Esophagus (tissue), 2 donors: ENCODE results near the gene FKRP. TPM values are rescaled to one million over a fixed set of nuclear protein-coding genes. Genes with fewer than 3 reads are reported as not detected.

Experiments used
- H3K27ac ChIP-seq, 2 donors: one replicate each; pipeline ENCODE4 v1.5.1; 2013; ENCODE audit warnings: low read depth in 2 of 2, mild to moderate bottlenecking in 2 of 2, inconsistent platforms in 1 of 2, low read length in 1 of 2, moderate library complexity in 1 of 2
- H3K27me3 ChIP-seq, 2 donors: one replicate each; pipeline ENCODE4 v1.6.1; 2013; ENCODE audit warnings: low read length in 2 of 2, control low read depth in 1 of 2, mild to moderate bottlenecking in 1 of 2; ENCODE audit not compliant: insufficient read depth in 2 of 2, control insufficient read depth in 1 of 2
- H3K36me3 ChIP-seq, 2 donors: one replicate each; pipeline ENCODE4 v1.6.1; 2013; ENCODE audit warnings: low read length in 1 of 2; ENCODE audit not compliant: control insufficient read depth in 2 of 2, insufficient read depth in 2 of 2
- H3K4me1 ChIP-seq, 2 donors: one replicate each; pipeline ENCODE4 v1.6.1; 2013; ENCODE audit warnings: low read length in 1 of 2; ENCODE audit not compliant: control insufficient read depth in 2 of 2, insufficient read depth in 2 of 2
- H3K4me3 ChIP-seq, 2 donors: one replicate each; pipeline ENCODE4 v1.5.1; 2013; ENCODE audit warnings: low read length in 2 of 2, mild to moderate bottlenecking in 2 of 2, low read depth in 1 of 2, moderate library complexity in 1 of 2
- H3K9me3 ChIP-seq, 2 donors: one replicate each; pipeline ENCODE4 v1.6.1; 2013; ENCODE audit warnings: mild to moderate bottlenecking in 2 of 2, low read depth in 1 of 2, low read length in 1 of 2, moderate library complexity in 1 of 2; ENCODE audit not compliant: control insufficient read depth in 2 of 2, insufficient read depth in 1 of 2
- WGBS, 2 donors: extraction: QIAGEN DNeasy Blood & Tissue Kit; methylation state at CpG; one replicate each; pipeline ENCODE4 v1.1.7; 2013; 5-methylcytosine and 5-hydroxymethylcytosine counted together
- polyA plus RNA-seq, 2 donors: library from polyadenylated mRNA; stranded (reverse); fragments of 200-250 nt; gene quantifications; one replicate each; pipeline ENCODE4 v1.2.3, GENCODE V29; 2013
- donor health status: healthy with polysubstance abuse.
- donor health status: Bipolar disorder and iron deficiency.

FKRP gene
- polyA plus RNA-seq, 2 donors, result 7.1 to 10.1 TPM

DNA sequence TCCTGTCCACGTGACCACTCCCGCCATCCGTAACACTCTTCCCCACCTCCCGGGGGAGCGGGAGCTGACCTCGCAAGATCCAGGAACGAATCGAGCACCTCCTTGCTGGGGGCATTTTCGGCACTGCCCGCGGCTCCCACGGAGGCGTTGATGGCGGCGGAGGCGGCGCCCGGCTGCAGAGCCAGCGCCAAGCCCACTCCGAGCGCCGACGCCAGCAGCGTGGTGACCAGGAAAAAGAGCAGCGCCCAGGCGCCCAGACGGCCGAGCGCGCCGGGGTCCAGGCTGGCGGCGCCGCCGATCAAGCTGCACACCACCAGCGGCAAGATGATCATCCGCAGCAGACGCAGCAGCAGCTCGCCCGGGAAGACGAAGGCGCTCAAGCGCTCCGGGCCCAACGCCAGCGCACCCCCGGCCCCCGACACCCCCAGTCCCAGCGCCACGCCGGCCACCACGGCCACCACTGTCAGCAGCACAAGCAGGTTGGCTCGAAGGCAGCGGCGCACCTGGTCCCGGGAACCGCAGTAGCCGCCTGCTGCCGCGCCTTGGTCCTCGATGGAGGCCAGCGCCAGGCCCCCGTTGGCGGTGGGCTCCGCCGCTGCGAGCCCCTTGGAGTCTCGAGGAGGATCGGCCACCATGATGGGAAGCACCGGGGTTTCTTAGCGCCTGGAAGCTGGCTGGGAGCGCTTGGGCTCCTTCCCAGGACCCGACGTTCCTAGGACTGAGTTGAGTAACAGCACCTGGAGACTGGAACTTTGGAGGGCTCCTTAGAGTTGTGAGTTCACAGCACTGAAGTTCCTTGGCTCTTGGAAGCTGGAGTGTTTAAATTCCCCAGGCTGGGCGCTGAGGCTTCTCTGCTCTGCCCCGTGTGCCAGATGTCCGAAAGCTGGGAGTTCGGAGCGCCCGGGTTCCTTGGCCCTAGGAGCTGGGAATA, 41.7 kb downstream of the FKRP start:
- Histone ChIP-seq H3K27ac (peak overlapping the region; percentile 95 to 97), H3K4me3 (peak overlapping the region; percentile 73 to 87), H3K36me3 (peaks cover 0 to 9% of the 10 kb centered on the region in 2 donors), H3K9me3 (no peaks in the 10 kb centered on the region), H3K27me3 (no peaks in the 10 kb centered on the region), H3K4me1 (peaks cover 3 to 23% of the 10 kb centered on the region in 2 donors)
- 1% methylated on average over 80 of the region's 80 CpGs for WGBS, 2 donors

DNA sequence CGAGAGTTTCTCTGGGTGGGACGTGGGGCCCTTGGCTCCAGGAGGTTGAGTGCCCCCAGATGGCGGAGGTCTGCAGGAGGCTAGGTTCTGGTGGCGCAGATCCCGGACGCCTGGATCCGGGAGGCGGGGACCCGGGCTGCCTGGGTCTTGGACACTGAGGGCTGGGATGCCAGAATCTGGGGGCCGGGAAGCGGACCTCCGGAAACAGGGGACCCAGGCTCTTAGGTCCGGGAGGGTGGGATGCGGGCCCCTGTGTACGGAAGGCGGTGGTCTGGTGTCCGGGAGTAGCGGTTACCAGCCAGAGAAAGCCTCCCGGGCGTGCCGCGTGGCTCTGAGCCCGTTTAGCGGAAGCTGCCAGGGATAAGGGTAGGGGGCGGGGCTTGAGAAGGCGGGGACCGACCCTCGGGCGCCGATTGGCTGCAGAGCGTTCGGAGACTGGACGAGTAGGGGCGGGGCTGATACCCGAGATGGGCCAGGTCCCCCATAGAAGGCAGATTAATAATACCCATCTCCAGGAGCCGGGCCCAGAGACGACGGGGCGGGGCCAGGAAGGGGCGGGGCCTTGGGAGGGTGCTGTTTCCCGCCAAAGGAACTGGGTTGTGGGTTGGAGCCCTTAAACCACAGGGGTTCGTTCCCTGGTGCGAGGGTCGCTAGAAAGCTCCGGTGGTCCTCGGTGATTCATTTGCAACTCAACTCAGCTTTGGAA, 42.6 kb downstream of the FKRP start, which contains the start of gene SLC1A5:
SLC1A5 (minus strand) TSS at position 333 of the 706 bp plus-strand sequence. CDS start 629 bp downstream, outside the sequence.
- WGBS, 2 donors, result 1% methylated on average over 35 to 46 of the region's 46 CpGs
- no peaks in the 10 kb centered on the region for H3K9me3 ChIP-seq
- H3K4me3 ChIP-seq, result peak within 1 kb of the TSS; percentile 73 to 87
- H3K4me1 ChIP-seq, result peaks cover 3 to 22% of the 10 kb centered on the region in 2 donors
- peaks cover 0 to 5% of the 10 kb centered on the region in 2 donors for H3K36me3 ChIP-seq
- H3K27me3 ChIP-seq, result no peaks in the 10 kb centered on the region
- H3K27ac ChIP-seq, result peak within 1 kb of the TSS; percentile 95 to 97

DNA sequence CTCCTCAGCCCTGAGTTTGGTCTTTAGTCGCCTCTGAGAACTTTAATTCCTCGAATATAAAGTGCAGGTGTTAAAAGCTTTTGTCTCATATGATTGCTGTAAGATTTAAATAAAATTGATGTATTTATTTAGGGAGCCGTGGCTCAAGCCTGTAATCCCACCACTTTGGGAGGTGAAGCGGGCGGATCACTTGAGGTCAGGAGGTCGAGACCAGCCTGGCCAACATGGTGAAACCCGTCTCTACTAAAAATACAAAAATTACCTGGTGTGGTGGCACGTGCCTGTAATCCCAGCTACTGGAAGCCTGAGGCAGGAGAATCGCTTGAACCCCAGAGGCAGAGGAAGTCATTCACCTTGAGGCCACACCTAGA, 43.1 kb downstream of the FKRP start:
- Histone ChIP-seq H3K4me3 (no peak overlapping the region), H3K27ac (peak overlapping the region in 1 of 2 donors; percentile 5)
- 58 to 64% methylated on average over 9 of the region's 9 CpGs for WGBS, 2 donors

DNA sequence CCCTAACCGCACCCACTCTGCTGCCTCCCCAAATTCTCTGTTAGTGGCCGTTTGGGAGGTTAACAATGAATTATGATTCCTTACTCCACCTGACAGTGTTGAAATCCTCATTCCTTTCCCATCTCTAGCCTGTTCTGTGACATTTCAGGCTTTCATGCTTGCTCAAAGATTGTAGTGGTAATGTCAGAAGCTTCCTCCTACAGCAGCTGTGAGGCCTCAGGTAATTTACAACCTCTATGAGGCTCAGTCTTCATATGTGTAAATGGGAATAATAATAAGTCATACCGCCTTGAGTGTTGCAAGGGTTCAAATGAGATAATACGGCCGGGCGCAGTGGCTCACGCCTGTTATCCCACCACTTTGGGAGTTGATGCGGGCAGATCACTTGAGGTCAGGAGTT, 43.5 kb downstream of the FKRP start:
- H3K27me3 ChIP-seq, result no peaks in the 10 kb centered on the region
- H3K27ac ChIP-seq, result peak overlapping the region in 1 of 2 donors; percentile 5
- peaks cover 3 to 14% of the 10 kb centered on the region in 2 donors for H3K4me1 ChIP-seq
- no peaks in the 10 kb centered on the region for H3K9me3 ChIP-seq
- 88 to 90% methylated on average over 8 of the region's 8 CpGs for WGBS, 2 donors
- H3K36me3 ChIP-seq, result no peaks in the 10 kb centered on the region
- H3K4me3 ChIP-seq, result no peak overlapping the region

More for the DNA sequence above, 43.1 kb downstream of the FKRP start:
- peaks cover 0 to 3% of the 10 kb centered on the region in 2 donors for H3K36me3 ChIP-seq
- H3K9me3 ChIP-seq, result no peaks in the 10 kb centered on the region
- H3K27me3 ChIP-seq, result no peaks in the 10 kb centered on the region
- peaks cover 3 to 18% of the 10 kb centered on the region in 2 donors for H3K4me1 ChIP-seq

DNA sequence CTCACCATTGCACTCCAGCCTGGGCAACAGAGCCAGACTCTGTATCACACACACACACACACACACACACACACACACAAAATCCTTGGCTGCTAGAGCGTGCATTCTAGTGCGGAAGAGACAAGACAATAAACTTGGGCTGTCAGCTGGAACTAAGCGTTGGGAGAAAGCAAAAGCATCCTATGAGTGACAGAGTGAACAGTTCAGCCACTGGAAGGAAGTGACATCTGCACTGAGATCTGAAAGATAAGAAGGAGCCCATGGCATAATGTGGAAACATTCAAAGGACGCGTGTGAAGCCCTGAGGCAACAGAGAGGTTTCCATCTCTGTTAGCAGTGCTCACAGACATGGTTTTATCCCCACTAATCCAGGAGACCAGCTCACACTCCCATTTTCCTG, 46.1 kb downstream of the FKRP start:
- Histone ChIP-seq H3K4me1 (peaks cover 0 to 8% of the 10 kb centered on the region in 2 donors), H3K27me3 (no peaks in the 10 kb centered on the region), H3K9me3 (no peaks in the 10 kb centered on the region), H3K4me3 (no peak overlapping the region), H3K27ac (no peak overlapping the region), H3K36me3 (no peaks in the 10 kb centered on the region)
- 62 to 67% methylated on average over 5 of the region's 5 CpGs for WGBS, 2 donors

DNA sequence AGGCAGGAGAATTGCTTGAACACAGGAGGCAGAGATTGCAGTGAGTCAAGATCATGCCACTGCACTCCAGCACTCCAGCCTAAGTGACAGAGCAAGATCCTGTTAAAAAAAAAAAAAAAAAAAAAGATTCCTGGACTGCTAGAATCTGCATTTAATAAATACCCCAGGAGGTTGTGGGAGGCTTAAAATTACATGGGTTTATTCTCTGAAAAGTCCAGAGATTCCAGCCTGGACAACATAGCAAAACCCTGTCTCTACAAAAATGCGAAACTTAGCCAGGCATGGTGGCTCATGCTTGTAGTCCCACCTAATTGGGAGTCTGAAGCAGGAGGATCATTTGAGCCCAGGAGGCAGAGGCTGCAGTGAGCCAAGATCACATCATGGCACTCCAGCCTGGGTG, 52.0 kb downstream of the FKRP start:
- Histone ChIP-seq H3K27ac (no peak overlapping the region), H3K4me1 (peaks cover 0 to 3% of the 10 kb centered on the region in 2 donors), H3K4me3 (no peak overlapping the region), H3K27me3 (no peaks in the 10 kb centered on the region), H3K36me3 (no peaks in the 10 kb centered on the region), H3K9me3 (no peaks in the 10 kb centered on the region)
- WGBS, 2 donors, result 93 to 98% methylated on average over 1 of the region's 1 CpG

DNA sequence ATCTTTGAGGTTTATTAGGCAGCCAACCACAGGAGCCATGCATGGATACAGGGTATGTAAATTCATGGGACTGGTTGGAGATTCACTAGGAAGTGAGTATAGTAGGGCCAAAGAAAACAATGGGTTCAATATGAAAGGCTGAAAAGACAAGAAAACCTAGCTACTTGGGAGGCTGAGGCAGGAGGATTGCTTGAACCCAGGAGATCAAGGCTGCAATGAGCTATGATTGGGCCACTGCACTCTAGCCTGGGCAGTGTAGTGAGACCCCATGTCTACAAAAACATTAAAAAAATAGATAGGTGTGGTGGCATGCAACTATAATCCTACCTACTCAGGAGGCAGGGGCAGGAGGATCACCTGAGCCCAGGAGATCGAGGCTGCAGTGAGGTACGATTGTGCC, 52.9 kb downstream of the FKRP start:
- Histone ChIP-seq H3K4me1 (peaks cover 2 to 3% of the 10 kb centered on the region in 2 donors), H3K27me3 (no peaks in the 10 kb centered on the region), H3K27ac (no peak overlapping the region), H3K4me3 (no peak overlapping the region), H3K9me3 (no peaks in the 10 kb centered on the region), H3K36me3 (no peaks in the 10 kb centered on the region)
- 97 to 98% methylated on average over 2 of the region's 2 CpGs for WGBS, 2 donors

DNA sequence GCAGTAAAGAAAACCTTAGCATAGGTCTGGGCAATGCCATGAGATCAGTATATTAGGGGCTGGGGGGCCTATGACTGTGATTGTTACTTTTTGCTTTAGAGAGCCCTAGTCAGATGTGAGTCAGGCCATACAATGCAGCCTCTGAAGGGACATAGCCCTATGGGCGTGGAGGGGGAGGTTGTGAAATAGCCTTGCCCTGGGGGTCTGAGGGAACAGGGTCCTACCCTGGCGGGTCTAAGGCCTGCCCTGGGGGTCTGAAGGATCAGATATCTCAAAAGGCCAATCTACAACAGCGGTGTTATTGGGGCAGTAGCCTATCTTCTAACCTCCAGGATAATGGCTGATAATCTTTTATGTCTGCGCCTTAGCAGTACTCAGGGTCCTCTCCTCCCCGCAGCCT, 56.3 kb downstream of the FKRP start:
- Histone ChIP-seq H3K4me3 (no peak overlapping the region), H3K27ac (no peak overlapping the region), H3K27me3 (no peaks in the 10 kb centered on the region), H3K36me3 (no peaks in the 10 kb centered on the region), H3K4me1 (peaks cover 0 to 3% of the 10 kb centered on the region in 2 donors), H3K9me3 (no peaks in the 10 kb centered on the region)
- 92 to 94% methylated on average over 5 of the region's 5 CpGs for WGBS, 2 donors

DNA sequence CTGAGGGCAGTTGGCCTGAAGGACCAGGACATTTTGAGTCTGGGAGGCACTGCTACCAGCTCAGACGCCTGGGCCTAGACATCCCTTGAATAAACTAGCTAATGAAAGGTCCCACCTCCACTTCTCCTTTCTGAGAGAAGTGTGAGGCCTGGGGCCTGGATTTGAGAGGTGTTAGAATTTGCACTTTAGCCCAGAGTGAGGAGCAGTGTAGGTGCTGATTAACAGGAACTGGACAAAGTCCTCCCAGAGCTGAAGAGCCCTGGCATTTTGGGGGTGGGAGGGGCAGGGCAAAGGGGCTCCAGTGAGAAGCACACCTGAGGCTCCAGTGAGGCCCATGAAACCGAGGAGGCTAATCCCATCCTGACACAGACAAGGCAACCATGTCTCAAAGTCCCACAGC, 57.7 kb downstream of the FKRP start:
- Histone ChIP-seq H3K9me3 (no peaks in the 10 kb centered on the region), H3K4me3 (no peak overlapping the region), H3K36me3 (no peaks in the 10 kb centered on the region), H3K4me1 (peaks cover 0 to 3% of the 10 kb centered on the region in 2 donors), H3K27me3 (no peaks in the 10 kb centered on the region), H3K27ac (no peak overlapping the region)
- 64 to 67% methylated on average over 2 of the region's 2 CpGs for WGBS, 2 donors
